ENCODE data around the gene ATN1. TPM values are rescaled to one million over a fixed set of nuclear protein-coding genes. Genes with fewer than 3 reads are reported as not detected.
"Not testable (repeated sequence)": the region's sequence is repeated elsewhere in the genome, so short reads cannot be mapped to it uniquely, and the experiment has no call there.

Gene ATN1
- total and polyA plus RNA-seq, 2 donors (not counting 1 experiment from before 2014, with no cell fraction given) = 9.4 to 21.5 TPM

DNA sequence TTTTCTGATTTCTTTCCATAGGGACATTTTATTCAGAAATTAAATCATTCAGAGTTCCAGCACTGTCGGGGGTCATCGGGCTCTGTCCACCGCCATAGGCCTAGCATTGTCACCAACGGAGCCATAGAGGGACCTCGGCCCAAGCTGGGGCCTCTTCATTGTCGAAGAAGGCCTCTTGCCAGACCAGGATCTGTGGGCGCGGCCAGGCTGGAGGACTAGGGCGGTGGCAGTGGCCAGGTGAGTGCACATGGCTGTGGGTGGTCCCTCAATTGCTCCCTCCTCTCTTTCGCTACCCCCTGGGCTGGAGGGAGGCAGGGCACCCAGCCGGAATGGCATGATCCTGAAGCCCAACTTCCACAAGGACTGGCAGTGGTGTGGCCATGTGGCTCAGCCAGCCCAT, 44.1 kb upstream of the ATN1 start:
- Histone ChIP-seq H3K36me3 (ENCODE audit: control insufficient read depth, insufficient read depth, low read length) (peaks cover 8% of the 10 kb centered on the region), H3K4me1 (ENCODE audit: control insufficient read depth, extremely low read depth, insufficient read depth, low read length) (no peaks in the 10 kb centered on the region), H3K27ac (ENCODE audit: insufficient read depth, low read length) (no peak overlapping the region), H3K9ac (ENCODE audit: insufficient read depth, low read length) (no peak overlapping the region), H2AFZ (ENCODE audit: low read length) (no peak overlapping the region), H3K4me3 (replicated peaks in 1 of 4; ENCODE audit: control extremely low read depth in 1 of 4, insufficient read depth in 1 of 4, low read depth in 3 of 4, low read length in 4 of 4) (no peak overlapping the region), H3K9me3 (ENCODE audit: control insufficient read depth, insufficient read depth, low read depth, low read length) (no peaks in the 10 kb centered on the region), H3K4me2 (ENCODE audit: extremely low read depth, insufficient read depth, low read length) (no peak overlapping the region), H4K20me1 (ENCODE audit: control insufficient read depth, extremely low read depth, insufficient read depth, low read length) (no peaks in the 10 kb centered on the region), H3K79me2 (ENCODE audit: control insufficient read depth, insufficient read depth, low read length) (no peaks in the 10 kb centered on the region), H3K27me3 (ENCODE audit: control insufficient read depth, insufficient read depth, low read length) (no peaks in the 10 kb centered on the region)
- no peak for TF ChIP-seq EZH2 (IDR thresholded peaks at IDR 0.05; ENCODE audit: low read length, missing control alignments)
- TF ChIP-seq, protein P1, sequence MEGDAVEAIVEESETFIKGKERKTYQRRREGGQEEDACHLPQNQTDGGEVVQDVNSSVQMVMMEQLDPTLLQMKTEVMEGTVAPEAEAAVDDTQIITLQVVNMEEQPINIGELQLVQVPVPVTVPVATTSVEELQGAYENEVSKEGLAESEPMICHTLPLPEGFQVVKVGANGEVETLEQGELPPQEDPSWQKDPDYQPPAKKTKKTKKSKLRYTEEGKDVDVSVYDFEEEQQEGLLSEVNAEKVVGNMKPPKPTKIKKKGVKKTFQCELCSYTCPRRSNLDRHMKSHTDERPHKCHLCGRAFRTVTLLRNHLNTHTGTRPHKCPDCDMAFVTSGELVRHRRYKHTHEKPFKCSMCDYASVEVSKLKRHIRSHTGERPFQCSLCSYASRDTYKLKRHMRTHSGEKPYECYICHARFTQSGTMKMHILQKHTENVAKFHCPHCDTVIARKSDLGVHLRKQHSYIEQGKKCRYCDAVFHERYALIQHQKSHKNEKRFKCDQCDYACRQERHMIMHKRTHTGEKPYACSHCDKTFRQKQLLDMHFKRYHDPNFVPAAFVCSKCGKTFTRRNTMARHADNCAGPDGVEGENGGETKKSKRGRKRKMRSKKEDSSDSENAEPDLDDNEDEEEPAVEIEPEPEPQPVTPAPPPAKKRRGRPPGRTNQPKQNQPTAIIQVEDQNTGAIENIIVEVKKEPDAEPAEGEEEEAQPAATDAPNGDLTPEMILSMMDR (conservative IDR thresholded peaks at IDR 0.05 in 1 of 2, IDR thresholded peaks at IDR 0.05 in 1 of 2; ENCODE audit: low read depth in 1 of 2, low read length in 2 of 2) = no peak
- DNase-seq (ENCODE audit: low read depth in 2 of 2) = no peak

DNA sequence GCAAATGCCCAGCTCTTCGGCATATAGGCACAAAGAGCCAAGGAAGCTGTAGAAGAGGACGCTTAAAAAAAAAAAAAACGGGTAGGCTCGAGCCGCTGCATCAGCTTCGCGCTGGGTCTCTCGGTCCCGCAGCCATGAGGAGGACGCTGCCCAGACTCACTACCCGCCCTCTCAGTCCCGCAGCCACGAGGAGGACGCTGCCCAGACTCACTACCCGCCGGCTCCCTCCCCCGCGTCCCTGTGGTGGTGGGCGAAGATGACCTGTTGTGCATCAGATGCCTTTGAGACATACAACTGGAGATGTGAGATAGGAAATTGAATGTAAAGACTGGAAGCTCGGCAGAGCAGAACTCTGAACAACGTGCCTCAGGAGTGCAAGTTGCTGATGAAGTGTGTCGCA, 43.2 kb upstream of the ATN1 start:
- Histone ChIP-seq H2AFZ (ENCODE audit: low read length) (no peak overlapping the region), H3K9me3 (ENCODE audit: control insufficient read depth, insufficient read depth, low read depth, low read length) (no peaks in the 10 kb centered on the region), H3K79me2 (ENCODE audit: control insufficient read depth, insufficient read depth, low read length) (no peaks in the 10 kb centered on the region), H3K4me3 (replicated peaks in 1 of 4; ENCODE audit: control extremely low read depth in 1 of 4, insufficient read depth in 1 of 4, low read depth in 3 of 4, low read length in 4 of 4) (no peak overlapping the region), H3K27ac (ENCODE audit: insufficient read depth, low read length) (no peak overlapping the region), H3K36me3 (ENCODE audit: control insufficient read depth, insufficient read depth, low read length) (peaks cover 8% of the 10 kb centered on the region), H3K9ac (ENCODE audit: insufficient read depth, low read length) (no peak overlapping the region), H3K4me2 (ENCODE audit: extremely low read depth, insufficient read depth, low read length) (no peak overlapping the region), H4K20me1 (ENCODE audit: control insufficient read depth, extremely low read depth, insufficient read depth, low read length) (no peaks in the 10 kb centered on the region), H3K27me3 (ENCODE audit: control insufficient read depth, insufficient read depth, low read length) (no peaks in the 10 kb centered on the region), H3K4me1 (ENCODE audit: control insufficient read depth, extremely low read depth, insufficient read depth, low read length) (no peaks in the 10 kb centered on the region)
- TF ChIP-seq EZH2 (IDR thresholded peaks at IDR 0.05; ENCODE audit: low read length, missing control alignments) = no peak
- TF ChIP-seq, protein P1 (conservative IDR thresholded peaks at IDR 0.05 in 1 of 2, IDR thresholded peaks at IDR 0.05 in 1 of 2; ENCODE audit: low read depth in 1 of 2, low read length in 2 of 2) = no peak
- DNase-seq (ENCODE audit: low read depth in 2 of 2) = no peak

- H3K79me2 ChIP-seq (ENCODE audit: control insufficient read depth, insufficient read depth, low read length); H3K36me3 ChIP-seq (ENCODE audit: control insufficient read depth, insufficient read depth, low read length); H3K4me1 ChIP-seq (ENCODE audit: control insufficient read depth, extremely low read depth, insufficient read depth, low read length); H3K27ac ChIP-seq (ENCODE audit: insufficient read depth, low read length); H4K20me1 ChIP-seq (ENCODE audit: control insufficient read depth, extremely low read depth, insufficient read depth, low read length); H3K4me3 ChIP-seq (replicated peaks in 1 of 4; ENCODE audit: control extremely low read depth in 1 of 4, insufficient read depth in 1 of 4, low read depth in 3 of 4, low read length in 4 of 4); H3K27me3 ChIP-seq (ENCODE audit: control insufficient read depth, insufficient read depth, low read length); DNase-seq (ENCODE audit: low read depth in 2 of 2); H2AFZ ChIP-seq (ENCODE audit: low read length); H3K9ac ChIP-seq (ENCODE audit: insufficient read depth, low read length); H3K4me2 ChIP-seq (ENCODE audit: extremely low read depth, insufficient read depth, low read length); H3K9me3 ChIP-seq (ENCODE audit: control insufficient read depth, insufficient read depth, low read depth, low read length): not testable (repeated sequence)
These were observed 41.4 kb upstream of the ATN1 start for GRCh38 chr12:6886206-6886999.

All from fibroblast of lung (primary cell).